GM12801 (cell line): ENCODE results near the gene SNRNP70.

Source experiments
- TF ChIP-seq, protein P1 (sequence below): IDR thresholded peaks from one replicate; pipeline ENCODE4 v1.5.1; 2011; ENCODE audit warnings: control low read depth; ENCODE audit not compliant: insufficient read length; ENCODE audit errors: extremely low read depth

Gene SNRNP70

DNA sequence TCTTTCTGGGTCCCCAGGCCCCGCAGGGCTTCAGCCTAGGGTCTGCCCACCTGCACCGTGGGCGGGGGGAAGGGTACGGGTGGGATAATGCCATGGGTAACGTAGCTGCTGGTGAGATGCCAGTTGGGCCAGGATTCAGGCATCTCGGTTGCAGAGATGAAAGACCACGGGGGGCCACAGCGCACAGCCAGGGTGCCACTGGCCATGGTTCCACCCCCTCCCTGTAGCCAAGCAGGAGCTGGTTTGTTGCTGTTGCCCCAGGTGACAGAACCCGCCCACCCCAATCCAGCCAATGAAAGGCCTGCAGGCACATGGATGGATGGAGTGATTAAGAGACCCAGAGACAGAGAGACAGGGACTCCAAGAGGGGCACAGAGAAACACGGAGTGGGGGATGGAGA lies 26.7 kb upstream of the SNRNP70 start:
- TF ChIP-seq, protein P1, sequence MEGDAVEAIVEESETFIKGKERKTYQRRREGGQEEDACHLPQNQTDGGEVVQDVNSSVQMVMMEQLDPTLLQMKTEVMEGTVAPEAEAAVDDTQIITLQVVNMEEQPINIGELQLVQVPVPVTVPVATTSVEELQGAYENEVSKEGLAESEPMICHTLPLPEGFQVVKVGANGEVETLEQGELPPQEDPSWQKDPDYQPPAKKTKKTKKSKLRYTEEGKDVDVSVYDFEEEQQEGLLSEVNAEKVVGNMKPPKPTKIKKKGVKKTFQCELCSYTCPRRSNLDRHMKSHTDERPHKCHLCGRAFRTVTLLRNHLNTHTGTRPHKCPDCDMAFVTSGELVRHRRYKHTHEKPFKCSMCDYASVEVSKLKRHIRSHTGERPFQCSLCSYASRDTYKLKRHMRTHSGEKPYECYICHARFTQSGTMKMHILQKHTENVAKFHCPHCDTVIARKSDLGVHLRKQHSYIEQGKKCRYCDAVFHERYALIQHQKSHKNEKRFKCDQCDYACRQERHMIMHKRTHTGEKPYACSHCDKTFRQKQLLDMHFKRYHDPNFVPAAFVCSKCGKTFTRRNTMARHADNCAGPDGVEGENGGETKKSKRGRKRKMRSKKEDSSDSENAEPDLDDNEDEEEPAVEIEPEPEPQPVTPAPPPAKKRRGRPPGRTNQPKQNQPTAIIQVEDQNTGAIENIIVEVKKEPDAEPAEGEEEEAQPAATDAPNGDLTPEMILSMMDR = no peak

DNA sequence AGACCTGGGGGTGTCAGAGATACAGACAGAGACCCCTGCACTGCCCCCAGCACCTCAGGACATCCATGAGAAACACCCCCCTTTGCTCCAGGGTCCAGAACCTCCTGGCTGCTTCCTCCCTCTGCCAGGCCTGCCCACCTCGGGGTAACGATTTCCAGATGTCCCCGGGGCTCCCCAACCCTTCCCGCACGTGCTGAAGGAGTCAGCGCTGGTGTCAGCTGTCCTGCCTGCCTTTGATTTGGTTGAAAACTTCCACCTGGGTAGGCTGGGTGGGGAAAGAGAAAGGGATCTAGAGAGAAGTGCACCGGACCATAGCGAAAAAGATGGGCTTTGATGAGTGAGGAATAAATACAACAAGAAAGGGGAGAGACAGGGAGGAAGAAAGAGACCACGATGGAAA lies 26.2 kb upstream of the SNRNP70 start:
- TF ChIP-seq, protein P1 = no peak

DNA sequence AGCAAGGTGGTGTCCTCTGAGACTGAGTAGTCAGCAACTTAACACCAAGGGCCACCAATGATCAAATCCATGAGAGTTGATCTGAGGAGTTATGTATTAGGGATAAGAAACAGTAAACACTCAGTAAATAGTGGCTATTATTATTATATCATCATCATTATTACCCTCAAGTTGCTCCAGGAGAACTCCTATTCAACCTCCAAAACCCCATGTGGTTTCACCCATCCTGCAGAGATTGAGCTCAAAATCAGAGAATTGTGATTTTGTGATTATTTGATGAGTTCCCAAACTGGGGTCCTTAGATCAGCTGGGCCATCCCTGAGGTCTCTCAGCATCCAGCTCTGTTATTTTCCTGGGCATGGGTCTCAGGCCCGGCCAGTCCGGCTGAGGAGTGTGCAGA lies 24.3 kb upstream of the SNRNP70 start:
- TF ChIP-seq, protein P1 = no peak

DNA sequence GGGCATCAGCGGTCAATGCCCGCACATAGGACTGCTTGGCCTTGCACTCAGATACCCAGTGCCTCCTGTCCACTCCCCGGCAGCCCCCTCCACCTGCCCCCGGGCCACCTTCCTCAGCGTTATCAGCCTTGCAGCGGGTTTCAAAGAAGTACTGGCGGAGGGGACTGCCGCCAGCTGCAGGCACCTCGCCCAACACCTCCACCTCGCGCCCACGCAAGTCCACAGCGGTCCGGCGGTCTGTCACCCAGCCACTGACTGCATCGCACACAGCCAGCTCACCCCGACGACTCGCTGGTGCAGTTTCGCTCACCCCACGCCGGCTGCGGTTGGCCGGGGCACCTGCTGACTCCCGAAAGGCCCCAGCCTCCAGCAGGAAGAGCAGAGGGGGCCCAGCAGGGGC lies 23.8 kb upstream of the SNRNP70 start:
- TF ChIP-seq, protein P1 = no peak

DNA sequence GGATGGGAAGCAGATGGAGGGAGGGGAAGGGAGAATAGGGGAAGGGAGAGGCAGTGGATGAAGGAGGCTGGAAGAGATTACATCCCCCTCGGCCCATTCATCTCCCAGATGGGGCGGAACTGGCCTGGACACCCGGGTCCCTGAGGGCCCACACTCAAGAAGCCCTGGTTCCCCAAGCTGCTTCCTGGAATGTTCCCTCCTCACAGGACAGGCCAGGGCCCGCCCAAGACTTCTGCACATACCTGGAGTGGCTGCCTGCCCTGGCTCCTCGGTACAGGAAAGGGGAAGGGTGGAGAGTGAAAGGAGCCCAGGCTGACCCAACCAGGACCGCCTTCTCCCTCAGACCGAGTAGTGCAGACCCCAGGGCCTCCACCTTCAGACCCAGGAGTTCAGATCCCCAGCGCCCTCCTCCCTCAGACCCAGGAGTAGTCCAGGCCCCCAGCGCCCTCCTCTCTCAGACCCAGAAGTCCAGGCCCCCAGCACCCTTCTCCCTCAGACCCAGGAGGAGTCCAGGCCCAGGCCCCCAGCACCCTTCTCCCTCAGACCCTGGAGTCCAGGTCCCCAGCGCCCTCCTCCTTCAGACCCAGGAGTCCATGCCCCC lies 21.1 kb upstream of the SNRNP70 start:
- TF ChIP-seq, protein P1 = no peak

DNA sequence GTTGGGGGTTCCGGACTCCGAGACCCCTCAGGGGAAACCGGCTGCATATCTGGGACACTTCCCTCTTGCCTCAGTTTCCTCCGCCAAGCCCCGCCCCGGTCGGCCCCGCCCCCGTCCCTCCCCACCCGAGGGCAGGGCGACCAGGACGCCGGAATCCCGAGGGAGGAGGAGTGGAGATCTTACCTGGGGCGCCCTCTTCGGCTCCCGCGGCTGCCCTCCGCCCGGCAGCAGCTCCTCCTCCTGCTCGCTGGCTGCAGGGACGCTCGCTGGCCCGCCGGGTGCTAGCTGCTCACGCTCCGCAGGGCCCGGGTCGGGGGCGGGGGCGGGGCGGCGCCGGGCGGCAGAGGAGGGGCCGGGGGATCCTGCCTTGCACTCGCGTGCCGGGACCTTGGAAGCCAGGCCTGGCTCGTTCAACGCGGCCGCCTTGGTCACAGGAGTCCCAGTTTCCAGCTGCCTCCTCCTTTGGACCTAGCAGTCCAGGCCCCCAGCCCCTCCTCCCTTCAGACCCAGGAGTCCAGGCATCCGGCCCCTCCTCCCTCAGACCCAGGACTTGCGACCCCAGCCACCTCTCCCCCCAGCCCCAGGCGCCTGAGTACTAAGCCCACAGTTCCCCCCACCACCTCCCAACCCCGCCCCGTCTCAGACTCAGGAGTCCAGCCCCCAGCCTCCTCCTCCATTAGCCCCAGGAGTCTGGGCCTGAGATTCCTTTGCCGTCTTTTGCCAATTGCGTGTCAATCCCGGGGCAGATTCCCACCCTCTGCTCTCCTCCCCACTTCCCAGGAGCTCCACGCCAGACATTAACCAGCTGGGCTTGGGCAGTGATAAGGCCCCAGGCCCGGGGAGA lies 20.3 kb upstream of the SNRNP70 start, which contains the start of gene NTF4:
TSS of gene NTF4 (minus strand) at position 51 of the 844 bp plus-strand sequence. CDS start 2,821 bp downstream, outside the sequence.
- TF ChIP-seq, protein P1 = no peak

DNA sequence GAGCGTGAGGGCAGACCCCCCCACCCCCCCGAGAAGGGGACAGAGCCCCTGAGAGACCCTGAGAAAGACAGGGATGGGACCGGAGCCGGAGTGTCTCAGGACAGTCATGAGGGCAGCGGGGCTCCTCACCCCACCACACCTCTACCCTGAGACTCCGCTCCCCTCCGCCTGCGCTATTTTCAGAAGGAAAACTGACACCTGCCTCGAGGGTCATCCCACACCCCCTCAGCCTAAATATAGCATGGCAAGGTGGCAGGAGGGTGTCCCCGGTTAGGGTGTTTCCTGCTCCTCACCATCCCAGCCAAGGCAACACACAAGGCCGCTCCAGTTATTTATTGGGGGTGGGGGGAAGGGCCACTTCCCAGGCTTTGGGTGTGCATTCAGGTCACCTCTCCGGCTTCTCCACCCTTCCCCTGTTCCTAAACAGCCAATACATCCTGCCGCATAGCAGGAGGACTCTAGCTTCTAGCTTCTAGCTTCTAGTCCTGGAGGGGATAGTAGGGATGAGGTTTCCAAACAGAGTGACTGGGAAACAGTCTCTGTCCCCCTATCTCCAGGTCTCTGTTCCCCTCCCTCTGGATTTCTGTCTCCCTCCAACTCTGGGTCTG lies 19.2 kb upstream of the SNRNP70 start:
- TF ChIP-seq, protein P1 = no peak
